Stimulated activated memory B cell treated with anti-CD40 and anti-IgM and Interleukin-4, amounts not matched to agents 10 μg/mL and 1 μg/mL and 100 μg/mL, for 72 hours (primary cell): ENCODE results near the gene TMEM63B.
"Not testable (repeated sequence)": the region's sequence is repeated elsewhere in the genome, so short reads cannot be mapped to it uniquely, and the experiment has no call there.

Experiments
- ATAC-seq: fragments of 150-1000 bp; cut with Tn5 transposase; 2 replicates; pipeline ENCODE4 v1.10.0; 2021
- H3K27ac Mint-ChIP-seq: one replicate; pipeline ENCODE4 v1.8.0; 2022; ENCODE audit warnings: mild to moderate bottlenecking, mixed read lengths
- H3K27me3 Mint-ChIP-seq: one replicate; pipeline ENCODE4 v1.8.0; 2022; ENCODE audit warnings: mixed read lengths
- H3K36me3 Mint-ChIP-seq: one replicate; pipeline ENCODE4 v1.8.0; 2022; ENCODE audit warnings: mixed read lengths
- H3K4me1 Mint-ChIP-seq: one replicate; pipeline ENCODE4 v1.8.0; 2022; ENCODE audit warnings: mixed read lengths
- H3K4me3 Mint-ChIP-seq: one replicate; pipeline ENCODE4 v1.8.0; 2022; ENCODE audit warnings: mild to moderate bottlenecking, moderate library complexity, mixed read lengths
- H3K9me3 Mint-ChIP-seq: one replicate; pipeline ENCODE4 v1.8.0; 2022; ENCODE audit warnings: mixed read lengths

Gene TMEM63B

GRCh38 chr6:44142835-44143234 lies 15.5 kb downstream of the TMEM63B start:
- Mint-ChIP-seq H3K4me1 (no peaks in the 10 kb centered on the region), H3K9me3 (no peaks in the 10 kb centered on the region), H3K27ac (no peak overlapping the region), H3K27me3 (no peaks in the 10 kb centered on the region), H3K36me3 (peaks cover 61% of the 10 kb centered on the region), H3K4me3 (no peak overlapping the region)
- no peak for ATAC-seq

- ATAC-seq, result no peak
- no peaks in the 10 kb centered on the region for H3K9me3 Mint-ChIP-seq
- H3K27ac Mint-ChIP-seq, result no peak overlapping the region
- H3K4me1 Mint-ChIP-seq, result no peaks in the 10 kb centered on the region
- peaks cover 64% of the 10 kb centered on the region for H3K36me3 Mint-ChIP-seq
- no peaks in the 10 kb centered on the region for H3K27me3 Mint-ChIP-seq
- no peak overlapping the region for H3K4me3 Mint-ChIP-seq
These were observed 16.4 kb downstream of the TMEM63B start for GRCh38 chr6:44143731-44144130.

GRCh38 chr6:44144536-44144935 lies 17.2 kb downstream of the TMEM63B start:
- H3K27me3 Mint-ChIP-seq, ATAC-seq: not testable (repeated sequence)
- H3K36me3 Mint-ChIP-seq, result peaks cover 64% of the 10 kb centered on the region

GRCh38 chr6:44145839-44146238 lies 18.5 kb downstream of the TMEM63B start:
- H3K9me3 Mint-ChIP-seq, result no peaks in the 10 kb centered on the region
- H3K27me3 Mint-ChIP-seq, result no peaks in the 10 kb centered on the region
- H3K36me3 Mint-ChIP-seq, result peaks cover 59% of the 10 kb centered on the region
- no peak for ATAC-seq
- H3K4me1 Mint-ChIP-seq, result peaks cover 11% of the 10 kb centered on the region
- no peak overlapping the region for H3K4me3 Mint-ChIP-seq
- no peak overlapping the region for H3K27ac Mint-ChIP-seq

More at GRCh38 chr6:44144536-44144935, 17.2 kb downstream of the TMEM63B start:
- H3K4me3 Mint-ChIP-seq, H3K4me1 Mint-ChIP-seq, H3K9me3 Mint-ChIP-seq, H3K27ac Mint-ChIP-seq: not testable (repeated sequence)

GRCh38 chr6:44146685-44147084 lies 19.3 kb downstream of the TMEM63B start:
- Mint-ChIP-seq H3K4me1 (peaks cover 19% of the 10 kb centered on the region), H3K36me3 (peaks cover 50% of the 10 kb centered on the region), H3K27ac (no peak overlapping the region), H3K27me3 (no peaks in the 10 kb centered on the region), H3K9me3 (no peaks in the 10 kb centered on the region), H3K4me3 (no peak overlapping the region)
- ATAC-seq, result no peak

- peaks cover 50% of the 10 kb centered on the region for H3K36me3 Mint-ChIP-seq
- H3K4me1 Mint-ChIP-seq, result peaks cover 25% of the 10 kb centered on the region
- ATAC-seq, result no peak
- no peak overlapping the region for H3K4me3 Mint-ChIP-seq
- no peaks in the 10 kb centered on the region for H3K27me3 Mint-ChIP-seq
- H3K27ac Mint-ChIP-seq, result no peak overlapping the region
- H3K9me3 Mint-ChIP-seq, result no peaks in the 10 kb centered on the region
These were observed 19.9 kb downstream of the TMEM63B start for GRCh38 chr6:44147256-44147655.

GRCh38 chr6:44148306-44148705 lies 21.0 kb downstream of the TMEM63B start:
- H3K27me3 Mint-ChIP-seq, result no peaks in the 10 kb centered on the region
- H3K9me3 Mint-ChIP-seq, result no peaks in the 10 kb centered on the region
- peaks cover 25% of the 10 kb centered on the region for H3K4me1 Mint-ChIP-seq
- no peak overlapping the region for H3K27ac Mint-ChIP-seq
- peaks cover 43% of the 10 kb centered on the region for H3K36me3 Mint-ChIP-seq
- no peak for ATAC-seq
- no peak overlapping the region for H3K4me3 Mint-ChIP-seq

- peaks cover 34% of the 10 kb centered on the region for H3K36me3 Mint-ChIP-seq
- H3K4me1 Mint-ChIP-seq, result peaks cover 25% of the 10 kb centered on the region
- no peaks in the 10 kb centered on the region for H3K27me3 Mint-ChIP-seq
- no peak overlapping the region for H3K4me3 Mint-ChIP-seq
- ATAC-seq, result no peak
- H3K27ac Mint-ChIP-seq, result no peak overlapping the region
- no peaks in the 10 kb centered on the region for H3K9me3 Mint-ChIP-seq
These were observed 22.1 kb downstream of the TMEM63B start for GRCh38 chr6:44149369-44150012.

GRCh38 chr6:44150317-44150917 lies 23.1 kb downstream of the TMEM63B start:
- peak; percentile 44 for ATAC-seq
- peaks cover 25% of the 10 kb centered on the region for H3K4me1 Mint-ChIP-seq
- peaks cover 34% of the 10 kb centered on the region for H3K36me3 Mint-ChIP-seq
- peak overlapping the region; percentile 69 for H3K27ac Mint-ChIP-seq
- no peaks in the 10 kb centered on the region for H3K27me3 Mint-ChIP-seq
- H3K4me3 Mint-ChIP-seq, result peak overlapping the region; percentile 0
- no peaks in the 10 kb centered on the region for H3K9me3 Mint-ChIP-seq

- Mint-ChIP-seq H3K4me3 (no peak overlapping the region), H3K4me1 (peaks cover 25% of the 10 kb centered on the region), H3K27me3 (no peaks in the 10 kb centered on the region), H3K9me3 (no peaks in the 10 kb centered on the region), H3K36me3 (peaks cover 25% of the 10 kb centered on the region), H3K27ac (peak overlapping the region; percentile 69)
- peak; percentile 75 for ATAC-seq
These were observed 24.2 kb downstream of the TMEM63B start for GRCh38 chr6:44151348-44152108.

GRCh38 chr6:44152109-44152461 lies 24.7 kb downstream of the TMEM63B start:
- H3K9me3 Mint-ChIP-seq, result no peaks in the 10 kb centered on the region
- no peak overlapping the region for H3K27ac Mint-ChIP-seq
- H3K4me3 Mint-ChIP-seq, result no peak overlapping the region
- no peaks in the 10 kb centered on the region for H3K27me3 Mint-ChIP-seq
- peaks cover 25% of the 10 kb centered on the region for H3K4me1 Mint-ChIP-seq
- H3K36me3 Mint-ChIP-seq, result peaks cover 20% of the 10 kb centered on the region
- no peak for ATAC-seq

GRCh38 chr6:44152533-44152932 lies 25.2 kb downstream of the TMEM63B start:
- Mint-ChIP-seq H3K27ac (no peak overlapping the region), H3K4me1 (peaks cover 25% of the 10 kb centered on the region), H3K27me3 (no peaks in the 10 kb centered on the region), H3K4me3 (no peak overlapping the region), H3K36me3 (peaks cover 20% of the 10 kb centered on the region), H3K9me3 (no peaks in the 10 kb centered on the region)
- ATAC-seq, result no peak

- ATAC-seq, result no peak
- Mint-ChIP-seq H3K36me3 (peaks cover 12% of the 10 kb centered on the region), H3K27ac (no peak overlapping the region), H3K4me3 (no peak overlapping the region), H3K27me3 (no peaks in the 10 kb centered on the region), H3K9me3 (no peaks in the 10 kb centered on the region), H3K4me1 (peaks cover 25% of the 10 kb centered on the region)
These were observed 26.7 kb downstream of the TMEM63B start for GRCh38 chr6:44154067-44154466.

- ATAC-seq, result no peak
- no peaks in the 10 kb centered on the region for H3K27me3 Mint-ChIP-seq
- H3K4me3 Mint-ChIP-seq, result no peak overlapping the region
- H3K27ac Mint-ChIP-seq, result no peak overlapping the region
- no peaks in the 10 kb centered on the region for H3K9me3 Mint-ChIP-seq
- H3K36me3 Mint-ChIP-seq, result no peaks in the 10 kb centered on the region
- peaks cover 13% of the 10 kb centered on the region for H3K4me1 Mint-ChIP-seq
These were observed 29.3 kb downstream of the TMEM63B start for GRCh38 chr6:44156494-44157151.

- Mint-ChIP-seq H3K4me1 (peaks cover 13% of the 10 kb centered on the region), H3K36me3 (no peaks in the 10 kb centered on the region), H3K4me3 (no peak overlapping the region), H3K9me3 (no peaks in the 10 kb centered on the region), H3K27ac (no peak overlapping the region), H3K27me3 (peaks cover 4% of the 10 kb centered on the region)
- no peak for ATAC-seq
These were observed 29.8 kb downstream of the TMEM63B start for GRCh38 chr6:44157152-44157521.
